ENCODE results near the gene ANO8.

Gene ANO8

DNA sequence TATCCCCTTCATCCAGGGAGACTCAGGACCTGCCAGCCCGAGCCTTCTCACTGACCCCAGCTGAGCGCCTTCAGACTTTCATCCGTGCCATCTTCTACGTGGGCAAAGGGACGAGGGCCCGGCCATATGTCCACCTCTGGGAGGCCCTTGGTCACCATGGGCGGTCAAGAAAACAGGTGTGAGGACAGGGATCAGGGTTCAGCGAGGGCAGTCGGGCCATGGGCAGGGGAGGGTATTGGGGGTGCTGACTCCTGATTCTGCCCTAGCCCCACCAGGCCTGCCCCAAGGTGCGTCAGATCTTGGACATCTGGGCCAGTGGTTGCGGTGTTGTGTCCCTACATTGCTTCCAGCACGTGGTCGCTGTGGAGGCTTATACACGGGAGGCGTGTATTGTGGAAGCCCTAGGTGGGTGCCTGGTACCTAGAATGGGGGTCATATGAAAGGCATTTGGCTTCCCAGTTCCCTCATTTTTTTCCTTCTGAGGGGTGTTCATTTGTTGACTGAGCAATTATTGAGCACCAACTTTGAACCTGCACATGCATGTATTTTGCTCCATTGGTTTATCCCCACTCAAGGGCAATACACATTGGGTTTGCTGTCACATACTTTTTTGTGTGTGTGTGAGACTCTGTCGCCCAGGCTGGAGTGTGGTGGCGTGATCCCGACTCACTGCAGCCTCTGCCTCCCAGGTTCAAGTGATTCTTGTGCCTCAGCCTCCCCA lies 49.1 kb downstream of the ANO8 start:
- H2BK5ac ChIP-seq (ENCODE audit: low read length): no peak overlapping the region
- no peak overlapping the region for H3K9ac ChIP-seq (ENCODE audit: low read length)
- no peaks in the 10 kb centered on the region for H3K27me3 ChIP-seq (ENCODE audit: insufficient read depth, low read length, poor library complexity)
- H3K18ac ChIP-seq (ENCODE audit: low read length): no peak overlapping the region
- no peaks in the 10 kb centered on the region for H3K4me1 ChIP-seq (ENCODE audit: control insufficient read depth, low read depth, low read length)
- H3K4ac ChIP-seq (ENCODE audit: low read depth, low read length): no peak overlapping the region
- H3K27ac ChIP-seq (ENCODE audit: low read depth, low read length): no peak overlapping the region
- H3K23ac ChIP-seq (ENCODE audit: low read length): no peak overlapping the region
- H3K4me3 ChIP-seq (ENCODE audit: low read length): no peak overlapping the region
- H3K4me2 ChIP-seq (ENCODE audit: low read length): no peak overlapping the region
- H4K5ac ChIP-seq (ENCODE audit: low read length): no peak overlapping the region
- no peak overlapping the region for H2BK120ac ChIP-seq (ENCODE audit: low read depth, low read length)
- H3K79me1 ChIP-seq (ENCODE audit: low read length): no peaks in the 10 kb centered on the region
- no peak overlapping the region for H4K8ac ChIP-seq (ENCODE audit: low read depth, low read length)
- no peaks in the 10 kb centered on the region for H3K36me3 ChIP-seq (ENCODE audit: control insufficient read depth, insufficient read depth, low read length)
- H2AK5ac ChIP-seq (ENCODE audit: low read length): no peak overlapping the region
- DNase-seq: no peak
- no CpG with 5 or more reads among the region's 18 CpGs for WGBS (ENCODE audit: extremely low coverage, insufficient coverage, low lambda C conversion rate)
- no peak overlapping the region for H2BK15ac ChIP-seq (replicated peaks; ENCODE audit: low read depth)
- H3K79me2 ChIP-seq (ENCODE audit: control insufficient read depth, insufficient read depth, low read length): no peaks in the 10 kb centered on the region
- H3K56ac ChIP-seq (ENCODE audit: low read length): no peak overlapping the region

DNA sequence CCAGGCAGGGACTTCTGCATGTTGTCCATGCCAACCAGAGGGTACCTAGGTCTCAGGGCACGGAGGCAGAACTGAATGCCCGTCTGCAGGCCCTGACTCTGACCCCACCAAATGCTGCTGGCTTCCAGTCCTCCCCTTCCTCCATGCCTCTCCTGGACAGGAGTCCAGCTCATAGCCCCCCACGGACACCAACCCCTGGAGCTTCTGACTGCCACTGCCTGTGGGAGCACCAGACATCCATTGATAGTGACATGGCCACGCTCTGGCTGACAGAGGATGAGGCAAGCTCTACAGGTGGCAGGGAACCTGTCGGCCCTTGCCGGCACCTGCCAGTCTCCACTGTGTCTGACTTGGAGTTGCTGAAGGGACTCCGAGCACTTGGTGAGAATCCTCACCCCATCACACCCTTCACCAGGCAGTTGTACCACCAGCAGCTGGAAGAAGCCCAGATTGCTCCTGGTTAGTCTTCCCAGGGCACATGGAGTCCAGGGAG lies 51.1 kb downstream of the ANO8 start:
- no peaks in the 10 kb centered on the region for H3K4me1 ChIP-seq (ENCODE audit: control insufficient read depth, low read depth, low read length)
- no peak overlapping the region for H3K23ac ChIP-seq (ENCODE audit: low read length)
- no peak overlapping the region for H4K8ac ChIP-seq (ENCODE audit: low read depth, low read length)
- H2BK120ac ChIP-seq (ENCODE audit: low read depth, low read length): no peak overlapping the region
- peaks cover 3% of the 10 kb centered on the region for H3K36me3 ChIP-seq (ENCODE audit: control insufficient read depth, insufficient read depth, low read length)
- H3K4me3 ChIP-seq (ENCODE audit: low read length): no peak overlapping the region
- no peak overlapping the region for H2AK5ac ChIP-seq (ENCODE audit: low read length)
- H3K56ac ChIP-seq (ENCODE audit: low read length): no peak overlapping the region
- no peak overlapping the region for H4K5ac ChIP-seq (ENCODE audit: low read length)
- no peak overlapping the region for H3K18ac ChIP-seq (ENCODE audit: low read length)
- no peak for DNase-seq
- H3K4me2 ChIP-seq (ENCODE audit: low read length): no peak overlapping the region
- H3K27me3 ChIP-seq (ENCODE audit: insufficient read depth, low read length, poor library complexity): no peaks in the 10 kb centered on the region
- no CpG with 5 or more reads among the region's 7 CpGs for WGBS (ENCODE audit: extremely low coverage, insufficient coverage, low lambda C conversion rate)
- no peak overlapping the region for H3K27ac ChIP-seq (ENCODE audit: low read depth, low read length)
- H3K79me2 ChIP-seq (ENCODE audit: control insufficient read depth, insufficient read depth, low read length): no peaks in the 10 kb centered on the region
- no peak overlapping the region for H2BK5ac ChIP-seq (ENCODE audit: low read length)
- no peak overlapping the region for H3K4ac ChIP-seq (ENCODE audit: low read depth, low read length)
- H3K9ac ChIP-seq (ENCODE audit: low read length): no peak overlapping the region
- no peak overlapping the region for H2BK15ac ChIP-seq (replicated peaks; ENCODE audit: low read depth)
- H3K79me1 ChIP-seq (ENCODE audit: low read length): no peaks in the 10 kb centered on the region

DNA sequence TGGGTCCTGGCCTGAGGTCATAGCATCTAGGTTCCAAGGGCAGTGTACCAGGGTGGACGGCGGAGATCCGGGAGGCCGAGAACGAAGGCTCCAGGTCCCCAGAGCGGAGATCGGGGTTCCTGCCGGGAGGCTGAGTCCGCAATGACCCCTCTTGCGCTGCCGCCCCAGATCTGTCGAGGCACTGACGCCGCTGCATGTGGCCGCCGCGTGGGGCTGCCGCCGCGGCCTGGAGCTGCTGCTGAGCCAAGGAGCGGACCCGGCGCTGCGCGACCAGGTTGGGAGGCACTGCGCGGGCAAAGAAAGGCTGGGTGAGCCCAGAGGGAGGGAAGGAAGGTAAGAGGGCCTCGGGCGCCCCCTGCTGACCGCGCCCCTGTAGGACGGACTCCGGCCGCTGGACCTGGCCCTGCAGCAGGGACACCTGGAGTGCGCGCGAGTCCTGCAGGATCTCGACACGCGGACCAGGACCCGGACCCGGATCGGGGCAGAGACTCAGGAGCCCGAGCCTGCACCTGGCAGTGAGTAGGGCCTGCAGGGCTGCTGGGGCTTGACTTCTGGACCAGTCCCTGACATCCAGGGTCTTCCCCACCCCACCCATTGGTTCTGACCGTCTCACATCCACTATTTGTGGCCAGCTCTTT lies 52.0 kb downstream of the ANO8 start:
- no CpG with 5 or more reads among the region's 45 CpGs for WGBS (ENCODE audit: extremely low coverage, insufficient coverage, low lambda C conversion rate)
- H4K5ac ChIP-seq (ENCODE audit: low read length): no peak overlapping the region
- peak overlapping the region; percentile 16 for H3K4me2 ChIP-seq (ENCODE audit: low read length)
- no peak overlapping the region for H3K27ac ChIP-seq (ENCODE audit: low read depth, low read length)
- H3K23ac ChIP-seq (ENCODE audit: low read length): peak overlapping the region; percentile 0
- no peaks in the 10 kb centered on the region for H3K27me3 ChIP-seq (ENCODE audit: insufficient read depth, low read length, poor library complexity)
- peaks cover 3% of the 10 kb centered on the region for H3K36me3 ChIP-seq (ENCODE audit: control insufficient read depth, insufficient read depth, low read length)
- H3K79me1 ChIP-seq (ENCODE audit: low read length): no peaks in the 10 kb centered on the region
- no peak overlapping the region for H2BK120ac ChIP-seq (ENCODE audit: low read depth, low read length)
- H3K18ac ChIP-seq (ENCODE audit: low read length): no peak overlapping the region
- H3K9ac ChIP-seq (ENCODE audit: low read length): peak overlapping the region; percentile 66
- no peak overlapping the region for H3K4ac ChIP-seq (ENCODE audit: low read depth, low read length)
- no peak overlapping the region for H2BK15ac ChIP-seq (replicated peaks; ENCODE audit: low read depth)
- H4K8ac ChIP-seq (ENCODE audit: low read depth, low read length): no peak overlapping the region
- H3K4me3 ChIP-seq (ENCODE audit: low read length): peak overlapping the region; percentile 25
- peak overlapping the region; percentile 83 for H3K56ac ChIP-seq (ENCODE audit: low read length)
- no peak overlapping the region for H2BK5ac ChIP-seq (ENCODE audit: low read length)
- H2AK5ac ChIP-seq (ENCODE audit: low read length): no peak overlapping the region
- H3K4me1 ChIP-seq (ENCODE audit: control insufficient read depth, low read depth, low read length): no peaks in the 10 kb centered on the region
- DNase-seq: peak; percentile 89
- H3K79me2 ChIP-seq (ENCODE audit: control insufficient read depth, insufficient read depth, low read length): no peaks in the 10 kb centered on the region

DNA sequence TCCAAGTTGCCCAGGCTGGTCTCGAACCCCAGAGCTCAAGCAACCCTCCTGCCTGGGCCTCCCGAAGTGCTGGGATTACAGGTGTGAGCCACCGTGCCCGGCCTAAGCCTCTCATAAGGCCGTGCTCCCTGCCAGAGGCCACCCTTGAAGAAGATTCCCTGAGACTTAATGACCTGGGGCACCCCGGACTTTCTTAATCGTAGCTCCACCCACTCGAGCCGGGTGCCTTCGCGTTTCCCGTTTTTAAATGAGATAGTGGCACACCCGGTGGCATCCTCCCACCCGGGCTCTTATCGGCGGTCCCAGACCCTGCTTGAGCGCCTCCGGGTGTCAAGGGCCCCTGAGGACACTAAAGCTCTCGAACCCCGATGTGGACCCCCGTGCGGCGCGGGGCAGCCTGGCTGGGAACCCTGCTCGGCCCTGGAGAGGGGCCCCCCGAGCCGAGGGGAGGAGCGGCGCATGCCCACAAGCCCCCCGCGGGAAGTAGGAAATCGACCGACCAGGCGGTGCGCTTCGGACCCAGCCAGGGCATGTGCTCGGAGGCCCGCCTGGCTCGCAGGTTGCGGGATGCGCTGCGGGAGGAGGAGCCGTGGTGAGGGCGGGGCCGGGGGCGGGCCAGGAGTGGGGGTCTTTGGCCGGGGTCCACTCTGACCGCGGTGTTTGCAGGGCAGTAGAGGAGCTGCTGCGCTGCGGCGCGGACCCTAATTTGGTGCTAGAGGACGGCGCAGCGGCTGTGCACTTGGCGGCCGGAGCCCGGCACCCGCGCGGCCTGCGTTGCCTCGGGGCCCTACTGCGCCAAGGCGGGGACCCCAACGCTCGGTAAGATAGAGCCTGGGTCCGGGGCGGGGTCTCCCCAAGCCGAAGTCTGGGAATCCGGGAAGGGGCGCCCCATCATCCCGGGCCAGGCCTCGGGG lies 53.0 kb downstream of the ANO8 start, which contains the start of gene ANKLE1:
Gene ANKLE1, plus strand, starts transcription at position 511 of the 914 bp plus-strand sequence. Its CDS starts 20 bp downstream, at position 531.
- Histone ChIP-seq H3K27ac (ENCODE audit: low read depth, low read length) (no peak within 1 kb of the TSS), H3K56ac (ENCODE audit: low read length) (peak within 1 kb of the TSS; percentile 83), H2BK15ac (replicated peaks; ENCODE audit: low read depth) (no peak within 1 kb of the TSS), H4K8ac (ENCODE audit: low read depth, low read length) (no peak within 1 kb of the TSS), H3K4me2 (ENCODE audit: low read length) (peak within 1 kb of the TSS; percentile 16), H3K4me1 (ENCODE audit: control insufficient read depth, low read depth, low read length) (no peaks in the 10 kb centered on the region), H3K4me3 (ENCODE audit: low read length) (peak within 1 kb of the TSS; percentile 25), H2BK5ac (ENCODE audit: low read length) (no peak within 1 kb of the TSS), H4K5ac (ENCODE audit: low read length) (no peak within 1 kb of the TSS), H3K4ac (ENCODE audit: low read depth, low read length) (no peak within 1 kb of the TSS), H3K79me1 (ENCODE audit: low read length) (no peaks in the 10 kb centered on the region), H3K36me3 (ENCODE audit: control insufficient read depth, insufficient read depth, low read length) (peaks cover 6% of the 10 kb centered on the region), H2AK5ac (ENCODE audit: low read length) (no peak within 1 kb of the TSS), H3K23ac (ENCODE audit: low read length) (peak within 1 kb of the TSS; percentile 0), H3K18ac (ENCODE audit: low read length) (no peak within 1 kb of the TSS), H2BK120ac (ENCODE audit: low read depth, low read length) (no peak within 1 kb of the TSS), H3K27me3 (ENCODE audit: insufficient read depth, low read length, poor library complexity) (no peaks in the 10 kb centered on the region), H3K9ac (ENCODE audit: low read length) (peak within 1 kb of the TSS; percentile 66), H3K79me2 (ENCODE audit: control insufficient read depth, insufficient read depth, low read length) (no peaks in the 10 kb centered on the region)
- WGBS (ENCODE audit: extremely low coverage, insufficient coverage, low lambda C conversion rate): no CpG with 5 or more reads among the region's 75 CpGs
- DNase-seq: no peak

DNA sequence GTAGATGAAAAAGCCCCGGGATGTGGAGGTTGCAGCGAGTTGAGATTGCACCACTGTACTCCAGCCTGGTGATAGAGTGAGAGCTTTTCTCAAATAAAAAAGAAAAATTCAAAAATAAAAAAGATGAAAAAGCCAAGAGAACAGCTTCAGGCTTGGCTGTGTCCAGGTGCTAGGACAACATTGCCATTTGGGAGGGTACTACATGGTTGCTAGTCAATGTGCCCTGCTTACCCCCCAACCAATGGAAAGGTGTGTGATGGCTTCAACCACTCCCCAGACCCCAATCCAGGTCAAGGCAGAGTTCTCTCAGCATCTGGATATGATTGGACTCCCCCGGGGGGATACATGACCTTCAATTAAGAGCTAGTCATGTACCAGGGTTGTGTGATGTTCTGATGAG lies 55.2 kb downstream of the ANO8 start:
- Histone ChIP-seq H3K4me2 (ENCODE audit: low read length) (no peak overlapping the region), H3K23ac (ENCODE audit: low read length) (no peak overlapping the region), H2BK5ac (ENCODE audit: low read length) (no peak overlapping the region), H3K27me3 (ENCODE audit: insufficient read depth, low read length, poor library complexity) (no peaks in the 10 kb centered on the region), H3K56ac (ENCODE audit: low read length) (no peak overlapping the region), H2BK15ac (replicated peaks; ENCODE audit: low read depth) (no peak overlapping the region), H3K4me3 (ENCODE audit: low read length) (no peak overlapping the region), H3K9ac (ENCODE audit: low read length) (no peak overlapping the region), H2BK120ac (ENCODE audit: low read depth, low read length) (no peak overlapping the region), H3K27ac (ENCODE audit: low read depth, low read length) (no peak overlapping the region), H3K36me3 (ENCODE audit: control insufficient read depth, insufficient read depth, low read length) (peaks cover 10% of the 10 kb centered on the region), H4K8ac (ENCODE audit: low read depth, low read length) (no peak overlapping the region), H3K18ac (ENCODE audit: low read length) (no peak overlapping the region), H3K4ac (ENCODE audit: low read depth, low read length) (no peak overlapping the region), H3K79me2 (ENCODE audit: control insufficient read depth, insufficient read depth, low read length) (no peaks in the 10 kb centered on the region), H4K5ac (ENCODE audit: low read length) (no peak overlapping the region), H3K79me1 (ENCODE audit: low read length) (no peaks in the 10 kb centered on the region), H3K4me1 (ENCODE audit: control insufficient read depth, low read depth, low read length) (no peaks in the 10 kb centered on the region), H2AK5ac (ENCODE audit: low read length) (no peak overlapping the region)
- DNase-seq: no peak
- no CpG with 5 or more reads among the region's 3 CpGs for WGBS (ENCODE audit: extremely low coverage, insufficient coverage, low lambda C conversion rate)
